Stimulated activated CD4-positive, alpha-beta T cell treated with anti-CD3 and anti-CD28 coated beads, Interleukin-1b, Interleukin-23, amount 100 ng/mL, for 24 hours (primary cell): ENCODE results near the gene HINT2.

ENCODE experiments used
- DNase-seq, 4 experiments: peaks; one replicate each; pipeline ENCODE4 v3.0.0-alpha.2; 2020; ENCODE audit warnings: low read depth in 4 of 4, low spot score in 1 of 4

Gene HINT2

DNA sequence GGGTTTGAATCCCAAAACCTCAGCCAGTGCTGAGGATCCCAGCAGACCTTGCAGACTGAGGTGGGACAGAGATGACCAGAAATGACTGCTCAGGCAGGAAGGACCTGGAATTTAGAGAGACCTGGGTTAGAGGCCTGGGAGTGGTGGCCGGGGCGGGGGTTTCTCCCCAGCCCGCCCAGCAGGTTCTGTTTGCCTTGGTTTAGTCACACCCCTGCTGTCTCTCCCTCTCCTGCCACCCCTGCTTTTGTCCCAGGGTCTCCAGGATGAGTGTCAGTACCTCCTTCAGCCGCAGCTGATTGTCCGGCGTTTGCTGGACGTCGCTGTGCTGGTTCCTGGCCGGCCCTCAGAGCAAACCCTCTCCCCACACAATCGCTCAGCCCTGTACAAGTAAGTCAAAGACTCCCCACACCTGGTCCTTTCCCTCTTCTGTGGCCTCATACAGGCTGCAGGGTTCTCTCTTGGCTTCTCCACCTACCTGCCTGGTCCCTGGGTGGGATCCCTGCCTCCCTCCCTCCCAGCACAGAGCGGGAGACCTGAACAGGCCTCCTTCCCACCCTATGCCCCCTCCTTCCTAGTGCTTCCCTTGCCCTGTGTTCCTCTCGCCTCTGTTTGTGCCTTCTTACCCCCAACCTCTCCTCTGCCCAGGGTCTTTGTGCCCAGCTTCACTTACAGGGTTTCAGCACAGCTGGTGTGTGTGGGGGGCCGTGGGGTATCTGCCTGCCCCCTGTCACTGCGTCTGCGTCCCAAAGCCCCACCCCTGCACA, 26.2 kb upstream of the HINT2 start:
- DNase-seq = no peak

DNA sequence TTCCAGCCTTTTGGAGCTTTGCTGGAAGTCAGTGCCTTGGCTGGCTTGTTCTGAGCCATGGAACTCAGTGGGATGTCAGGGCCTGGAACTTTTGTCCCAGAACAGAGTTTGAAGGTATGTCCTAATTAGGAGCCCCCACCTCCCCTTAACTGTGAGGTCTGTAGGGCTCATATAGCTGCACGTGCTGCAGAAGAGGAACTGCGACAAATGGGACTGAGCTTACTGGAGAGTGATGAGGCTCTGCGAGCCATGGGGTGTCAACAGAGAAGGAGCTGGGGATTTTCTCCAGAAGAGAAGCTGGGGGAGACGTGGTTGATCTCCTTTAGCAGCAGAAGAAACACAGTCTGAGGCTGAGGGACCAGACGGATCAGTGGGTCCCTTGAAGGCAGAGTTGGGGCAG, 25.1 kb upstream of the HINT2 start:
- DNase-seq = no peak

DNA sequence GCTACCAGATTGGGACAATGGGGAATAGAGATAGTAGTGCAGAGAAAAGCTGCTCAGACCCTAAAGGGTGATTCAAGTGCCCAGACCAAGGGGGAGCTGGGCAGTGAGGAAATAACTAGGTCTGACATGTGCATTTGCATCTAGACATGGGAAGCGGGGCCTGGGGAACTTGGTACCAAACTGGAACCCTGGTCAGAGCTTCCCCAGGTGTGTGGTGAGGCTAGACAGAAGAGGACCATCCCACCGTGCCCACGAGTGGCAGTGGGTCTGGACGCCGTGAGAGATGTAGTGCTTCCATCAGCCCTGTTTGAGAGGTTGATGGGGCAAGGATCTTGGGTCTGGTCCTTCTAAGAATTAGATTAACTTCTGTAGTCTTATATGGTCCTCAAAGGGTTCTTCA, 21.8 kb upstream of the HINT2 start:
- DNase-seq = no peak

DNA sequence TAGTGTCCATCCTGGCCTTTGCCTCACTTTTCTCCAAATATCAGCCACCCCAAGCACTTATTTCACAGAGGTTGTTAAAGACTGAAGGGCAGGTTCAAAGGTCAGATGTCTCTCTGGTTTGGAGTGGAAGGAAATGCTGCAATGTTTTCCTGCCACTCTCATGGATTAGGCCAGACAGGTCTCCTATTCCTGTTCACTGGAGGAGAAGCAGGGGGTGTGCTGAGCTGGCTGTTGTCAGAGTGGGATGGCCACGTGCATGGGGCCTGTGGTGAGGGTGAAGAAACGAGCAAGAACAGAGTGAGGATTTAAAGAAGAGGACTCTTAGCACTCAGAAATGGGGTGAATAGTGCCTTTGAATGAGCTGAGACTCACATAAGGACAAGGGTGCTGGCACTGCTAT, 20.9 kb upstream of the HINT2 start:
- no peak for DNase-seq

DNA sequence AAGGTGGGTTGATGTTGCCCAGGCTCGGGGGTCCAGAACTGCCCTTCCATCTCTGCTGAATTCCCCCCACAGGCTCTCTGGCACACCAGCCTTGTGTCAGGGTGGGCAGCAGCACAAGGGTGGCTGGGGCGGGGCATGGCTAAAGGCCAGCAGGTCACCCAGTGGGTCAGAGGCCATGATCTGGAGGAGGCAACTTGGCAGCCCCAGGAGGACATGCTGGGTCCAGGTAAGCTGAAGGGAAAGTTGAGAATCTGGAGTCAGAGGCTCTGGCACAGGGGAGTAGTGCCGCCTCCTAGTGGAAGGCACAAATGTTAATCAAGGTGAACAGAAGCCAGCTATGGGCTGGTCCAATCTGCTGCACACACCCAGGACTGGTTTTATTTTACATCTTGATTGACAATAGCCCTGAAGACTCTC, 20.4 kb upstream of the HINT2 start:
- no peak for DNase-seq

DNA sequence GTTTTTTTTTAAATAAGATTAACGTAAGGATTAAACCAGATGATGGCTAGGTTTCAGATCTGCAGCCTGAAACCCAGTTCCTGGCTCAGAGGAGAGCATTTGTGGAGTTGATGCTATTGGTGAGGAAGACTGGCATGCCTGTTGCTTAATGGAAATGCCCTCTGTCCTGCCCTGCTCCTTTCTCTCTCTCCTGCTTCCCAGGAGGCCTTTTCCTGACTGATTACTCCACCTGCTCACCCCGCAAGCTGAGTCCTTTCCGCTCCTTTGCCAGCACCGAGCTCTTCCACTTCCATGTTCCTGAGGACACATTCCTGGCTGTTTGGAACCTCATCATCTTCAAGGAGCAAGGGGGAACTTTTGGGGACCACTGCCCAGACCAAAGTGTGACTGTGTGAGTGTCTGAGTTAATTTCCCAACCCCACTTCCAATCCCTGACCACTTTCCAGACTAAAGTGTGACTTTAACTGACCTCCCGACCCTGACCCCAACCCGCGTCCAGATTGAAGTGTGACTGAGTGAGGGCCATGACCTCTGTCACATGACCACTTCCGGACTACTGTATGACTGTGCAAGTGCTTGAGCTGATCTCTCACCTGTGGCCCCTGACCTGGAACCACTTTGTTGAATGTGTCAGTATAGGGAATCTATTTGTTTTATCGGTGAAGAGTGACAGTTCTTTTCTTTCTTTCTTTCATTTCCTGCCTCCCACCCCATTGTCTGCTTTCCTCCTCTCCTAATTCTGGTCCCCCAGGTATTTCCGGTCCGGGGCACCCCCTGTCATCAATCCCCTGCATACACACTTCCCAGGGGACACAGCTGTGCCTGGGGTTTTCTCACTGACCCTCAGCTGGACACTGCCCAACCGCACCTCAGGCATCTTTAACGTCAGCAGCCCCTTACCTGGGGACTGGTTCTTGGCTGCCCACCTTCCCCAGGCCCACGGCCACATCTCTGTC, 19.7 kb upstream of the HINT2 start:
- DNase-seq = no peak

DNA sequence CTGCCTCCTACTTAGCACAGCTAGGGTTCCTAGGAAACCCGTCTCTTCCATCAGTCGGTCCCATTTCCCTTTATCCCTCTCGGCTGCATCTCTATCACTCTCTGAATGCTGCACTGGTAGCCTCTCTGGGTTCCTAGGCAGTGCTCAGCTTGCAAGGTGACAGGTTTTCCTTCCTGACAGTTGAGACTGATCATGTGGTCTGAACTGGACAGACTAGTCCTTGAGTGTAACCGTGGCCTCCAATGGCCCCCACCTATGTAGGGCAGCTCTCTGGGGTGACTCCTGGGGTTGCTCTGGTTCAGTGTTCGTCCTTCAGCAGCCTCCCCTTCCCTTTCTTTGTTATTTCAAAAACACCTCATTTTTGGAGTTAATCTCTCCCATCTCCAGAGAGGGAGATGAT, 18.0 kb upstream of the HINT2 start:
- DNase-seq = no peak

DNA sequence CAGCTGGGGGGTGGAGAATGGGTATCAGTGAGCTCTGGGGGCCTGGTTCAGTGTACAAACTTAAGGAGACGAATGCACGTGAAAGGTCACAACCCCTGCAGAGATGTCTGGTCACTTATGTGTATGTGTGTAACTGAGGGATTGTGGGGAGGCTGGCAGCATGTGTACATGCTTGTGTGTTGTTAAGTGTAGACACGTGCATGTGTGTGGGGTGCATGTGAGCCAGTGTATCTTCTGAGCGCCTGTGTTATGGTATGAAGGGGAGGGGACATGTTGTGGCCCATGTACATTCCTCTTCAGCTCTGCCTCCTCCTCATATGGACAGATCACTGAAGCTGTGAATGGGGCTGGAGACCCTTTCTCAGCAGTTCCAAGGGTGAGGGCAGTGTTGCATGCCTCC, 16.2 kb upstream of the HINT2 start:
- no peak for DNase-seq

DNA sequence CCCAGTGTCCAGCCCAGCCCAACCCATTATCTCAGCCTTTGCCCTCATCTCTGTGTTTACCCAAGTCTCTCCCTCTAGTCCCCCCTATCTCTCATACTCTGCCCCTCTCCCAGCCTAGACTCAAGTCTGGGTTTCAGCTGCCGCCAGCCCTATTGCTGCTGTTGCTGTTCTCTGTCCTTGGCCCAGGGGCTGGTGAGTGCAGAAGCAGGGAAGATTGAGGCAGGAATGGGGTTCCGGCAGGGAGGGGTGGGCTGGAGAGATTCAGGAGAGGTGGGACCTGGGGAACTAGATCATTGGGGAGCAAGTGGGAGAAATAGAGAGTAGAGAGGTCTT, 14.9 kb upstream of the HINT2 start:
- DNase-seq = no peak

DNA sequence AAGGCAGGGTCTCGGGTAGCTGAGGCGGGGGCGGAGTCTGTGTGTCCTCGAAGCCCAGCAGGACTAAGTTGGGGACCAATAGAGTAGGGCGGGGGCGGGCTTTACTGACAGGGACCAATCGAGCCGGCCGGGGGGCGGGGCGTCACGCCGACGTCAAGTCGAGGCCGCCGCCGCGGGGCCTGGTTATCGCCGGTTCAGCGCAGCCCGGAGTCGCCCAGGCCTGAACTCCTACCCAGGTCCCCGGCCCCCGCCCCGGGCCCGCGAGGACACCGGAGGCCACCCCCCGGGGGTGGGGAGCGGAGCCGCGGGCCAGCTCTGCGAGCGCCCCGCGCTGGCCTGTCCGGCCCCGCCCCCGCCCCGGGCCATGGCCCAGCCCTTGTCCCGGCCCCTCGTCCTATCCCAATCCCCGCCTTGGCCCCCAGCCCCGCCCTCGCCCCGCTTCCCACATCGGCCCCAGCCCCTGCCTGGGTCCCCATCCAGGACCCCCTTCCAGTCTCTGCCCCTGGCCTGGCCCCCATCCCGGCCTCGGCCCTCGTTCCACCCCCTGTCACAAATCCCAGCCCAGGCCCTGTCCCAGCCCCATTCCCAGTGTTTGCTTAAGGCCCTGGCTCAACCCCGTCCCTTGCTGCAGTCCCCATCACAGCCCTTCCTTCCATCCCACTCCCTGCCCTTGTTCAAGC, 14.4 kb upstream of the HINT2 start, which contains the start of gene TMEM8B:
Gene TMEM8B (plus strand): TSS at position 145 of the 680 bp plus-strand sequence. CDS start 220 bp downstream, at position 365.
- peak; percentile 92 to 97 (median 96) for DNase-seq

DNA sequence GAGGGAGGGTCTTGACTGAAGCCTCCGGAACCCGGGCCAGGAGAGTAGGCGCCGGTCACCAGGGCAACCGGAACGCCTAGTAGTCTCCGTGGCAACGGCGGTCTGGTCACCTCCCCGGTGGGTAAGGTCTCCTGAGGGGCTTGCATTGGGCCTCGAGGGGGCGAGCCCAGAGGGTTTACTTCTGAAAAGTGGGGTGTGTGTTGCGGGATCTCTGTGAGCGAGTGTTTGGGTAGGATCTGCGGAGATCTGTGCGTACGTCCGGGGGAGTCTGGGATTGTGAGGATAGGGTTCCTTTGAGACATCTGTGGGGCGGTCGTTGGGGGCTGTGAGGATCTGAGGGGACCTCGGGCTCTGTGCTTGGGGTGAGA, 13.9 kb upstream of the HINT2 start, which contains the start of gene FAM221B:
Gene FAM221B (minus strand): TSS at position 17 of the 368 bp plus-strand sequence. CDS start 2,571 bp downstream, outside the sequence.
- no peak for DNase-seq

DNA sequence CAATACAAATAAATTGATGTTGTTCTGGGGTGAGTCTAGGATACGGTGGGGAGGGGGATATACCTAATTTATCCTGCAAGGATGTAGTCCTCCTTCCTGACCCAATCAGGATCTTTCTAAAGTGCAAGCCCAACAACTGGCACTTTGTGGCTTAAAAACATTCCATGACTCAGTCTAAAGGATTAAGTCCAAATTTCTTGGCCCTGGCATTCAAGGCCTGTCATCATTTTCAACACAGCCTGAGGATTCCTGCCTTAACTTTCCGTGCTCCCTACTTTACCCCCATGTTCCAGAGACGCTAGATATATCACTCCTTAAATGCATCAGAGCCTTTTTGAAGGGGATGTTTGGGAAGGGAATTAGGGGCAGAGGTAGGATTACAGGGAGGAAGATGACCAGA, 12.6 kb upstream of the HINT2 start:
- DNase-seq = no peak

DNA sequence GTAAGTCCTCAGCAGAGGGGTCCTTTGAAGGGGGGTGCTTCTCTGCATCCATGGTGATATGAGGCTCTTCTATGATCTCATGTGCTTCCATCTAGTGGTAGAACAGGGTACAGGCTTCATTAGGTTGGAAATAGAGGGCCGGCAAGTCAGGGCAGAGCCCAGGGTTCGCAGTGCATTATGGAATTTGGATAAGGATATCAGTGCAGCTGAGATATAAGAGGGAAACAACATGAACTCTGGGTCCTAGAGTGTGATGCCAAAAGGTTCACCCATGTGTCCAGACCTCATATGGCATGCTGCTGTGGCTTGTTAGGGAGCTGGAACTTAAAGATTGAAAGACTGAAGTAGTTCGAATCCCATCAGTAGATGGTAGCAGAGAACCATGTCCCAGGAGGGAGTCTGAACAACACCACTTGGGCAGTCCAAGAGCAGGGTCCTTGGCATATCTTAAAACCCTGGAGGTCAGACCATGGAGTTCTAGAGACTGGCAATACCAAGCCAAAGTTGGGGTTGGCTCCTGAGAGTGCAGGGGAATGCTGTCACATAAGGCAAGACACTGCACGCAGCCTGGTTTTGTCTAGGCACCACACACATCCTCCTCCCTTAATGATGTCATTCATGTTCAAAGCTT, 11.3 kb upstream of the HINT2 start:
- DNase-seq = no peak

DNA sequence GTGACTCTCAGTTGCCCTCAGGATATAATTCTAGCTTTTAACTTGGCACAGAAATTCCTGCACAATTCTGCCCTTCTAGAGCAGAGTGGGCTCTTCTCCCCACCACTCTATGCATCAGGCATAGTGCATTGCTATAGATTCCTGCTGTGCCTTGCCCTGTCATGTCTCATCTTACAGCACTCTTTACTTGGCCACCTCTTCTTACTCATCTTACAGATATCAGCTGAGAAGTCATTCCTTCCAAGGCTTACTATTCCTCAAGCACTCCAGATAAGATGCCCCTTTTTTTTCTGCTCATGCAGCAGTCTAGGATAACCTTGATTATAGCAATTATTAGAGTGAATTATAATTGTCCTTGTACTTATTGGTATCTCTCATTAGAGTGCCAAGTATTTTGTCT, 8.1 kb upstream of the HINT2 start:
- DNase-seq = no peak

DNA sequence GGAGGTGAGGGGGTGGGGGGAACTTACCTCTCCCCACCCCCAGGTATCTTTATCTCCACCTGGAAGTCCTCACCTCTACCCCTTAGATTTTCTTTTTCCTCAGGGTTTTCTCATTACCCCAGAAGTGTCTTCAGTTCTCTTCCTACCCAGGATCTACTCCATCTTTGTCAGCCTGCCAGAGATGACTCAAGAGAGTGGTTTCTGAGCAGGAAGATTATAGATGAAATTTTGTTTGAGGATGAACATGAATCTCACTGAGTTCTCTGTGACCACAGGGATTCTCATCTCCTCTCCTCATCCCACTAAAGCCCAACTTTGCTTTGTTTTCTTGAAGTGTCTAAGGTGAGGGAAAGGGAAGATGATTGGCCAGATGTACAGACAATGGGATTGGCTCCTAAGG, 5.2 kb upstream of the HINT2 start:
- no peak for DNase-seq

DNA sequence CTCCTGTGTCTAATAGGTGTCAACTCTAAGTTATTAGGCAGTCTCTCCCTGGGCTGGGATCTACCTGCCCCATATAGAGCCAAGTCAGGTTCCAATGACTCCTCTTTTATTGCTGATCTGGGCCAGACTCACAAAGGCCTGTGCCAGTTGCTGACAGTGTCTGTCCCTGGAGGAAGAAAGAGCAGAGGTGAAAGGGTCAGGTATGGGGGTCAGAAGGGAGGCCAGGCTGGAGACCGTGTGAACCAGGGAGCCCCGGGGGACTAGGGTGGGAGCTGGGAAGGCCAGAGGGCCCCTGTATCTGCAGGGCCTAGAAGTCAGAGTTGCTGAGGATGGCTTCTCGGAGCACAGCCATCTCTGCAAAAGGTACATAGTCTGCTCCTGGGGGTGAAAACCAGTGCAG, 3.5 kb upstream of the HINT2 start:
- DNase-seq = no peak

DNA sequence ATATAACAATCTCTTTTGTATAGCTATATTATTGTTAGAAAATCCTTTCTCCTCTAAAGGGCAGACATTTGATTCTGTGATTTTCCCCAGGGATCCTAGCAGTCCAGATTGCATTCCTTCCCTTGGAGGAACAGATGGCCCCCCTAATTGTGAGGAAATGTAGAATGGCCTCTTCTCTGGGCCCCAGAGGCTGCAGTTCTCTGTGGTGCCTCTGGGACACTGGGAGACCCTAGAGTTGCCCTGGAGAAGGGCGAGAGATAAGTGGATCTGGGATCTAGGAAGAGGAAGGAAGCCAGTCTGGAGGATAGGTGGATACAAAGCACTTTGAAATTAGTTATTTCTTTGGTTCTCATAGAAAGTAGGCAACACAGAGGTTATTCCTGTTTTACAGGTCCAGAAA, 1.9 kb upstream of the HINT2 start:
- DNase-seq = no peak

DNA sequence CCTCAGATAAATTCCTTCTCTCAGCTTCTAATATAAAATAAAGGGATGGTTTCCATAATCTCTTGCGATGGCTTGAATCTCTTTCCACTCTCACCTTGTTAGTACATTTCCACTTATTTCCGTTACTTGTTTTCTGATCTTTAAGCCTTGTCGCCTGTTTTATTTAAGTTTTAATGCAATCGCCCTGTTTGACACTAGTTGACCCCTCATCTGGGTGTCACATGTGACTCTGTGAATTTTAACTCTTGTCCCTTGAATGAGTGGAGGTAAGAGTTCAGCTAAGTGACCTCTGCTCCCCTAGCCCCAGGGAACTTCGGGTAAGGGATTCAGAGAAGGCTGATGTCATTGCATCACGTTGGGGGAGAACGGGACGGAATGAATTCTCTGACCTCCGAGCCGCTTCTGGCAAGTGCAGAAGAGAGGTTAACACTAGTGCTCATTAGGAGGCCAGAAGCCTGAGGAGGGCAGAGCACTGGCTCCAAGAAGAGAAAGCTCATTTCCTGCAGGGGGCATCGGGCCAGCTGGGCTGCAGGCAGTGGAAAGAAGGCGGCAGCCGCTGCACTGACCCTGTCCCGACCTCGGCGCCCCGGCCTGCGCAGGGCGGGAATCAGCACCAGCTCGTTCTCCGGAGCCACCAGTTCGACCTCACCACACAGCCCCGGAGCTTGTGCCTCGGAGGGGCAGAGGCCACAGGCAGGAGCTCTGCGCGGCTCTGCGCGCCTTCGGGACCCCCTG, 569 bp downstream of the HINT2 start:
- DNase-seq = no peak

DNA sequence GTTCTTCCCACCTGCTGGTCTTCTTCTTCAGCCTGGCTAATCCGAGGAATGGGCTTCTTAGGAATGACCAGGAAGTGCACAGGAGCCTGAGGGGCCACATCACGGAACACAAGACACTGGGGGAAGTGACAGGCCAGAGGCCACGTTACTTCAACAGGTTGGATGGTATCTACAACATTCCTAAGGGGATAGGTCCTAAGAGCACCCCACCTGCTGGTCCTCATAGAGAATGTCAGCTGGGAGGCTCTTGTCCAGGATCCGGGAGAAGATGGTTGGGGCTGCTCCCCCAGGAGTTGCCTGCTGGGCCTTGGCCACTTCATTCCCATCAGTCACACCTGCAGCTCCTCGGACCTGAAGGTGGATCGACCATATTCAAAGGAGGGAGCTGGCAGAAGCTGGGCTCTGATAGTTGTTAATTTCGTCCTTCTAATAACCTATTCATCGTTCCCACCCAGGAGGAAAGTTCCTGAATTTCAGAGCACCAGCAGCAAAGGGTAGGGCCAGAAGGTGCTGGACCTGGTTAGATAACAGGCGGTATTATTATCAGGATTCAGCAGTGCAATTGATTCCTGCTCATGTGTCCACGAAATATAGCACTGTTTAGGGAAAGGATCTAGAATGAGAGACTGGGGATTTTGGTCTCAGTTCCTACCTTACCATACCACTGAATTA, 1.3 kb downstream of the HINT2 start:
- DNase-seq = no peak

DNA sequence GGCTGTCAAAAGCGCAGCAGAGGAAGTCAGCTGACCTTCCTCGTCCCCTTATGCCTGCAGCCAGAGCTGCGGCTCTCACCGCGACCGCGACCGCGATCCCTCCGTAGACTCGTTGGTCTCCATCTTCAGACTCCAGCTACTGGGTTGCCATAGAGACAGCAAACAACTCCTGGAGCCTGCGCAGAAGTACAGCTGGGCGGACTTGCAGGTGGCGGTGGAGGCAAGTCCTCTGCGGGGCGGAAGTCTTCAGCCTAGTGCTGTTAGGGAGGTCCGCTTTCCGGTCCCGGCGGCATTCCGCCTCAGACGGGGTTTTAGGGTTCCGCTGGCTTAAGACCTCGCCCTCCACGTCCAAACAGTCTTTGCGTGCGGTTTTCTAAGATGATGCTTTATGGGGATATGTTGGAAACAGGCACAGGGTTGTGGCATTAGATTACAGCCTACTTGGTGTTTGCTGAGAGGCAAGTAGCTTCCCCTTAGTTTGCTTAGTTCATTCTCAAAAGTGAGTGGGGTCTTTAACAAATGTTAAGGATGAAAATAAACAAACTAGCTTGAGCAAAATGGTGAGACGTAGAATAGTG, 2.7 kb downstream of the HINT2 start, which contains the start of gene SPAG8:
Gene SPAG8 (minus strand): TSS at position 238 of the 578 bp plus-strand sequence. CDS start 115 bp downstream, at position 123.
- peak; percentile 75 to 88 (median 86) for DNase-seq
